GM19438 (cell line): Measurements from ENCODE around the gene PSMG4.

Experiments used
- ATAC-seq: cut with Tn5 transposase; IDR thresholded peaks from one replicate; pipeline ENCODE4 v1.9.1; 2021; ENCODE audit warnings: low read depth; ENCODE audit not compliant: unreplicated experiment

Gene PSMG4

GRCh38 chr6:3287976-3288707, 29.4 kb downstream of the PSMG4 start:
- ATAC-seq = no peak

- ATAC-seq = no peak
These were observed 30.2 kb downstream of the PSMG4 start for GRCh38 chr6:3288711-3289663.

GRCh38 chr6:3289664-3290055, 30.9 kb downstream of the PSMG4 start:
- no peak for ATAC-seq

GRCh38 chr6:3290149-3290930, 31.6 kb downstream of the PSMG4 start:
- no peak for ATAC-seq

GRCh38 chr6:3290931-3291211, 32.1 kb downstream of the PSMG4 start:
- ATAC-seq = no peak

GRCh38 chr6:3291346-3291745, 32.6 kb downstream of the PSMG4 start:
- ATAC-seq = no peak

- no peak for ATAC-seq
These were observed 33.2 kb downstream of the PSMG4 start for GRCh38 chr6:3291987-3292386.

GRCh38 chr6:3292431-3293197, 33.9 kb downstream of the PSMG4 start:
- no peak for ATAC-seq

- ATAC-seq = no peak
These were observed 34.8 kb downstream of the PSMG4 start for GRCh38 chr6:3293271-3294155.

GRCh38 chr6:3294396-3294795, 35.6 kb downstream of the PSMG4 start:
- no peak for ATAC-seq

- no peak for ATAC-seq
These were observed 36.4 kb downstream of the PSMG4 start for GRCh38 chr6:3294921-3295871.

- no peak for ATAC-seq
These were observed 37.3 kb downstream of the PSMG4 start for GRCh38 chr6:3296078-3296477.

- ATAC-seq = no peak
These were observed 37.8 kb downstream of the PSMG4 start for GRCh38 chr6:3296537-3296936.

- no peak for ATAC-seq
These were observed 38.3 kb downstream of the PSMG4 start for GRCh38 chr6:3297006-3297405.

- no peak for ATAC-seq
These were observed 39.2 kb downstream of the PSMG4 start for GRCh38 chr6:3297909-3298308.

- ATAC-seq = no peak
These were observed 40.5 kb downstream of the PSMG4 start for GRCh38 chr6:3299221-3299620.

GRCh38 chr6:3301506-3301905, 42.8 kb downstream of the PSMG4 start:
- no peak for ATAC-seq

- no peak for ATAC-seq
These were observed 45.2 kb downstream of the PSMG4 start for GRCh38 chr6:3303795-3304411.
